ENCODE data around the gene NEDD4L.

NEDD4L gene

DNA sequence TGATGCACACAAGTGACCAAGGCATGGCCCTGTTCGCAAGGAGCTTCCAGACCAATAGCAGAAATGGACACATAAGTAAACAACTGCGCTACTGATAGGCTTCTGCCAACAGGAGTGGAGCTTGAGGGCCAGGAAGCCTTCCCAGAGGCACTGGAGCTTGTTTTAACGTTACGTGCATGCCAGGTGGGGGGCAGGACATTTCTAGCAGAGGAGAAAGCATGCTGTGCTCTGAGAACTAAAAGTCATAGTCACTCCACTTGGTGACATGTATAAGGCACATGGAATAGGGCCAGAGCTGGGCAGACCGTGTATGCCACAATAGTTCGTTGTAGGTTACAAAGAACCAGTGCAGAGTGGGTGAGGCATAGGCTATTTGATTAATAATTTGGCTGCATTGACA is 184.2 kb downstream of the NEDD4L start:
- Histone ChIP-seq H3K27ac (ENCODE audit: low read depth, low read length) (no peak overlapping the region), H3F3A (ENCODE audit: insufficient read depth) (no peaks in the 10 kb centered on the region), H3K4me2 (ENCODE audit: low read depth, low read length, poor library complexity, severe bottlenecking) (no peak overlapping the region), H3K27me3 (ENCODE audit: low read length) (no peaks in the 10 kb centered on the region), H3K4me3 (ENCODE audit: insufficient read depth, low read length, poor library complexity, severe bottlenecking) (no peak overlapping the region), H2AFZ (ENCODE audit: low read depth, low read length, severe bottlenecking) (no peak overlapping the region), H3K36me3 (ENCODE audit: low read length) (no peaks in the 10 kb centered on the region), H3K9me2 (replicated peaks; ENCODE audit: insufficient read depth, low read length) (no peaks in the 10 kb centered on the region), H3K9ac (ENCODE audit: low read length) (no peak overlapping the region), H3K79me2 (ENCODE audit: insufficient read depth, low read length) (no peaks in the 10 kb centered on the region), H4K20me1 (ENCODE audit: low read depth, low read length) (no peaks in the 10 kb centered on the region), H3K9me3 (ENCODE audit: insufficient read depth, low read length) (no peaks in the 10 kb centered on the region)
- TF ChIP-seq EZH2phosphoT487 (conservative IDR thresholded peaks at IDR 0.05; ENCODE audit: low read length) (no peak), CTCF (IDR thresholded peaks at IDR 0.05; ENCODE audit: insufficient read depth, low read length, poor library complexity, severe bottlenecking) (no peak)

DNA sequence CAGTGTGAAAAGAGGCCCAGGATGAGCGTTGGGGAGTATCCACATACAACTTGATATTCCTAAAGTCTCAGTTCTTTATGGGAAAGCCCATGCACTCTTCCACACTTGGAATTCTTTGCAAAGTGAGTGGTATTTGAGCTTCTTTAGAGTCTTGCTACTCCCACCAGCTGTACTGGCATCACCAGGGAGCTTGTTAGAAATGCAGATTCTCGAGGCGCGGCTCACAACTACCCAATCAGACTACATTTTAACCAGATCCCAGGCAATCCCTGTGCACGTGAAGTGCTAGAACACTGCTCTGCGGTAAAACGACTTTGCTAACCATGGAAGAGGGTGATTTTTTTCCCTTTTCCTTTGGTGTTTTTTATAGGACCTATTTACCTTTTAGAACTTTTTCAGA is 184.7 kb downstream of the NEDD4L start:
- H3K27ac ChIP-seq (ENCODE audit: low read depth, low read length): no peak overlapping the region
- no peaks in the 10 kb centered on the region for H3F3A ChIP-seq (ENCODE audit: insufficient read depth)
- no peaks in the 10 kb centered on the region for H3K27me3 ChIP-seq (ENCODE audit: low read length)
- no peaks in the 10 kb centered on the region for H4K20me1 ChIP-seq (ENCODE audit: low read depth, low read length)
- H3K9me2 ChIP-seq (replicated peaks; ENCODE audit: insufficient read depth, low read length): no peaks in the 10 kb centered on the region
- no peak overlapping the region for H3K4me2 ChIP-seq (ENCODE audit: low read depth, low read length, poor library complexity, severe bottlenecking)
- no peaks in the 10 kb centered on the region for H3K9me3 ChIP-seq (ENCODE audit: insufficient read depth, low read length)
- no peak overlapping the region for H3K9ac ChIP-seq (ENCODE audit: low read length)
- H3K36me3 ChIP-seq (ENCODE audit: low read length): no peaks in the 10 kb centered on the region
- no peaks in the 10 kb centered on the region for H3K79me2 ChIP-seq (ENCODE audit: insufficient read depth, low read length)
- TF ChIP-seq CTCF (IDR thresholded peaks at IDR 0.05; ENCODE audit: insufficient read depth, low read length, poor library complexity, severe bottlenecking) (no peak), EZH2phosphoT487 (conservative IDR thresholded peaks at IDR 0.05; ENCODE audit: low read length) (no peak)
- no peak overlapping the region for H3K4me3 ChIP-seq (ENCODE audit: insufficient read depth, low read length, poor library complexity, severe bottlenecking)
- H2AFZ ChIP-seq (ENCODE audit: low read depth, low read length, severe bottlenecking): no peak overlapping the region

DNA sequence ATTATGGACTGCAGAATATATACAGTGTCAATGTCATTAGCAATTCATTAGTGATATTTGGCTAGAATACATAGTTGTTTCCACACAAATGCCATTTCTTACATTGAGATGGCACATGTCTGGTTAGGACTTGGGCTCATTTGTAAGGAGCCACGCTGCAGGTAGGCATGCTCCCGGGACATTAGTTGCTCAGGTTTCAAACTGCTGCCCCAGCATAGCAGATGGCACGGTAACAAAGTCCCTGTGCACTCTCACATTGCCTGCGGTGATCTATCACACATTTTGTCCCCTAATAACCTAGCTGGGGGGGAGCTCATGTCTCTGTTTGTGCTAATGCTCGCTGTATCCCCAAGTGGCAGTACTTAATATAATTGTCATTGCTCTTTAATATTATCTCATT is 185.1 kb downstream of the NEDD4L start:
- Histone ChIP-seq H3K9ac (ENCODE audit: low read length) (no peak overlapping the region), H3K27me3 (ENCODE audit: low read length) (no peaks in the 10 kb centered on the region)

More for the DNA sequence above, 185.1 kb downstream of the NEDD4L start:
- no peaks in the 10 kb centered on the region for H4K20me1 ChIP-seq (ENCODE audit: low read depth, low read length)
- no peaks in the 10 kb centered on the region for H3K79me2 ChIP-seq (ENCODE audit: insufficient read depth, low read length)
- H3K36me3 ChIP-seq (ENCODE audit: low read length): no peaks in the 10 kb centered on the region
- H3K9me2 ChIP-seq (replicated peaks; ENCODE audit: insufficient read depth, low read length): no peaks in the 10 kb centered on the region
- no peak for TF ChIP-seq EZH2phosphoT487 (conservative IDR thresholded peaks at IDR 0.05; ENCODE audit: low read length)
- TF ChIP-seq CTCF (IDR thresholded peaks at IDR 0.05; ENCODE audit: insufficient read depth, low read length, poor library complexity, severe bottlenecking): no peak
- no peaks in the 10 kb centered on the region for H3F3A ChIP-seq (ENCODE audit: insufficient read depth)
- H3K4me3 ChIP-seq (ENCODE audit: insufficient read depth, low read length, poor library complexity, severe bottlenecking): no peak overlapping the region
- no peaks in the 10 kb centered on the region for H3K9me3 ChIP-seq (ENCODE audit: insufficient read depth, low read length)
- no peak overlapping the region for H3K4me2 ChIP-seq (ENCODE audit: low read depth, low read length, poor library complexity, severe bottlenecking)
- H2AFZ ChIP-seq (ENCODE audit: low read depth, low read length, severe bottlenecking): no peak overlapping the region
- H3K27ac ChIP-seq (ENCODE audit: low read depth, low read length): no peak overlapping the region
